Activated naive CD8-positive, alpha-beta T cell (primary cell): ENCODE measurements around the gene ZNF341.

Experiments used
- H3K27ac Mint-ChIP-seq: one replicate; pipeline ENCODE4 v1.8.0; 2021; ENCODE audit warnings: mixed read lengths
- H3K27me3 Mint-ChIP-seq: one replicate; pipeline ENCODE4 v1.8.0; 2021; ENCODE audit warnings: mixed read lengths
- H3K36me3 Mint-ChIP-seq: one replicate; pipeline ENCODE4 v1.8.0; 2021; ENCODE audit warnings: mixed read lengths
- H3K4me1 Mint-ChIP-seq: one replicate; pipeline ENCODE4 v1.8.0; 2021; ENCODE audit warnings: low read depth, mixed read lengths
- H3K4me3 Mint-ChIP-seq: one replicate; pipeline ENCODE4 v1.8.0; 2021; ENCODE audit warnings: mild to moderate bottlenecking, mixed read lengths
- H3K9me3 Mint-ChIP-seq: one replicate; pipeline ENCODE4 v1.8.0; 2021; ENCODE audit warnings: low read depth, mixed read lengths

Gene ZNF341

GRCh38 chr20:33836277-33836676 lies 104.5 kb downstream of the ZNF341 start:
- Mint-ChIP-seq H3K27me3 (no peaks in the 10 kb centered on the region), H3K36me3 (peaks cover 10% of the 10 kb centered on the region), H3K27ac (no peak overlapping the region), H3K4me1 (peaks cover 62% of the 10 kb centered on the region), H3K9me3 (no peaks in the 10 kb centered on the region), H3K4me3 (no peak overlapping the region)

GRCh38 chr20:33837096-33837830 lies 105.5 kb downstream of the ZNF341 start:
- Mint-ChIP-seq H3K4me1 (peaks cover 69% of the 10 kb centered on the region), H3K27ac (peak overlapping the region; percentile 36), H3K4me3 (no peak overlapping the region), H3K9me3 (no peaks in the 10 kb centered on the region), H3K27me3 (no peaks in the 10 kb centered on the region), H3K36me3 (peaks cover 10% of the 10 kb centered on the region)

- peaks cover 10% of the 10 kb centered on the region for H3K36me3 Mint-ChIP-seq
- no peak overlapping the region for H3K27ac Mint-ChIP-seq
- no peaks in the 10 kb centered on the region for H3K9me3 Mint-ChIP-seq
- peaks cover 77% of the 10 kb centered on the region for H3K4me1 Mint-ChIP-seq
- H3K27me3 Mint-ChIP-seq, result no peaks in the 10 kb centered on the region
- H3K4me3 Mint-ChIP-seq, result no peak overlapping the region
These were observed 106.5 kb downstream of the ZNF341 start for GRCh38 chr20:33838035-33838864.

- H3K4me3 Mint-ChIP-seq, result no peak overlapping the region
- no peaks in the 10 kb centered on the region for H3K9me3 Mint-ChIP-seq
- peaks cover 84% of the 10 kb centered on the region for H3K4me1 Mint-ChIP-seq
- peaks cover 6% of the 10 kb centered on the region for H3K36me3 Mint-ChIP-seq
- H3K27ac Mint-ChIP-seq, result no peak overlapping the region
- H3K27me3 Mint-ChIP-seq, result no peaks in the 10 kb centered on the region
These were observed 107.8 kb downstream of the ZNF341 start for GRCh38 chr20:33839591-33839990.

- Mint-ChIP-seq H3K36me3 (peaks cover 6% of the 10 kb centered on the region), H3K27me3 (no peaks in the 10 kb centered on the region), H3K4me1 (peaks cover 83% of the 10 kb centered on the region), H3K9me3 (no peaks in the 10 kb centered on the region), H3K27ac (no peak overlapping the region), H3K4me3 (no peak overlapping the region)
These were observed 108.4 kb downstream of the ZNF341 start for GRCh38 chr20:33840160-33840559.

GRCh38 chr20:33840759-33841435 lies 109.1 kb downstream of the ZNF341 start:
- Mint-ChIP-seq H3K27ac (peak overlapping the region; percentile 51), H3K27me3 (no peaks in the 10 kb centered on the region), H3K36me3 (peaks cover 3% of the 10 kb centered on the region), H3K4me3 (no peak overlapping the region), H3K4me1 (peaks cover 85% of the 10 kb centered on the region), H3K9me3 (no peaks in the 10 kb centered on the region)

- peaks cover 85% of the 10 kb centered on the region for H3K4me1 Mint-ChIP-seq
- H3K27ac Mint-ChIP-seq, result peak overlapping the region; percentile 29
- peaks cover 3% of the 10 kb centered on the region for H3K36me3 Mint-ChIP-seq
- H3K9me3 Mint-ChIP-seq, result no peaks in the 10 kb centered on the region
- H3K27me3 Mint-ChIP-seq, result no peaks in the 10 kb centered on the region
- H3K4me3 Mint-ChIP-seq, result no peak overlapping the region
These were observed 109.6 kb downstream of the ZNF341 start for GRCh38 chr20:33841436-33841799.
